WTC11 (cell line): ENCODE data around the gene CYP26A1. TPM values are rescaled to one million over a fixed set of nuclear protein-coding genes. Genes with fewer than 3 reads are reported as not detected.

Source experiments
- ATAC-seq: fragments of 200-7000 bp; cut with Tn5 transposase; 2 replicates; pipeline ENCODE4 v1.10.0; 2021; ENCODE audit warnings: mild to moderate bottlenecking, moderate library complexity
- CTCF ChIA-PET: fragments of 300-600 bp; sonication (Branson Sonifier 250); formaldehyde crosslinking; loops from one replicate; lab custom pipeline; 2021; ENCODE audit warnings: antibody characterized with exemption; lab: Charles Lee
- POLR2A ChIA-PET: fragments of 350-600 bp; sonication (Branson Sonifier 250); formaldehyde crosslinking; loops from one replicate; lab custom pipeline; 2021; ENCODE audit warnings: antibody characterized with exemption; lab: Charles Lee
- DNase-seq: peaks from one replicate; pipeline ENCODE4 v3.0.0; 2021; ENCODE audit warnings: low spot score
- H3K27ac Mint-ChIP-seq: 2 replicates; pipeline ENCODE4 v1.8.0; 2021; ENCODE audit warnings: mixed read lengths
- H3K27me3 Mint-ChIP-seq: 2 replicates; pipeline ENCODE4 v1.8.0; 2021; ENCODE audit warnings: low read depth, mild to moderate bottlenecking, moderate library complexity, mixed read lengths
- H3K36me3 Mint-ChIP-seq: 2 replicates; pipeline ENCODE4 v1.8.0; 2021; ENCODE audit warnings: mixed read lengths
- H3K4me1 Mint-ChIP-seq: 2 replicates; pipeline ENCODE4 v1.8.0; 2022; ENCODE audit warnings: mixed read lengths
- H3K4me3 Mint-ChIP-seq: 2 replicates; pipeline ENCODE4 v1.8.0; 2021; ENCODE audit warnings: mild to moderate bottlenecking, moderate library complexity, mixed read lengths
- H3K9me3 Mint-ChIP-seq: 2 replicates; pipeline ENCODE4 v1.8.0; 2021; ENCODE audit warnings: mixed read lengths
- CBFB ChIP-seq: sonication (generic); formaldehyde crosslinking; IDR thresholded peaks from 2 replicates; pipeline ENCODE4 v1.8.1; 2022; ENCODE audit warnings: mild to moderate bottlenecking, low read depth, missing genetic modification reagents
- FOXP4 ChIP-seq: sonication (generic); formaldehyde crosslinking; IDR thresholded peaks from 2 replicates; pipeline ENCODE4 v1.8.0; 2022; ENCODE audit warnings: mild to moderate bottlenecking, missing genetic modification reagents
- GABPB1 ChIP-seq: sonication (generic); formaldehyde crosslinking; IDR thresholded peaks from 2 replicates; pipeline ENCODE4 v1.8.1; 2023; ENCODE audit warnings: mild to moderate bottlenecking, missing genetic modification reagents
- GTF2I ChIP-seq: fragments of 250-450 bp; sonication (Bioruptor Pico); conservative IDR thresholded peaks from 2 replicates; pipeline ENCODE4 v1.4.0; 2021; ENCODE audit warnings: mild to moderate bottlenecking
- HMGA2 ChIP-seq: fragments of 250-450 bp; sonication (Bioruptor Pico); IDR thresholded peaks from 2 replicates; pipeline ENCODE4 v1.4.0; 2021; ENCODE audit warnings: mild to moderate bottlenecking, moderate library complexity
- HMGXB4 ChIP-seq: sonication (generic); formaldehyde crosslinking; IDR thresholded peaks from 2 replicates; pipeline ENCODE4 v1.8.1; 2023; ENCODE audit warnings: mild to moderate bottlenecking, moderate library complexity, missing genetic modification reagents
- MLX ChIP-seq: sonication (generic); formaldehyde crosslinking; IDR thresholded peaks from 2 replicates; pipeline ENCODE4 v1.8.1; 2023; ENCODE audit warnings: mild to moderate bottlenecking, missing genetic modification reagents, moderate library complexity
- TEAD4 ChIP-seq: sonication (generic); formaldehyde crosslinking; IDR thresholded peaks from 2 replicates; pipeline ENCODE4 v1.8.0; 2022; ENCODE audit warnings: mild to moderate bottlenecking, missing genetic modification reagents
- ZMAT4 ChIP-seq: fragments of 250-450 bp; sonication (Bioruptor Pico); IDR thresholded peaks from 2 replicates; pipeline ENCODE4 v1.9.0; 2021; ENCODE audit warnings: mild to moderate bottlenecking
- ZNF281 ChIP-seq: sonication (generic); formaldehyde crosslinking; IDR thresholded peaks from 2 replicates; pipeline ENCODE4 v1.8.0; 2023; ENCODE audit warnings: mild to moderate bottlenecking, missing genetic modification reagents
- ZNF423 ChIP-seq: fragments of 250-450 bp; sonication (Bioruptor Pico); IDR thresholded peaks from 2 replicates; pipeline ENCODE4 v2.1.2; 2022; ENCODE audit warnings: mild to moderate bottlenecking, moderate library complexity
- ZNF671 ChIP-seq: fragments of 250-450 bp; sonication (Bioruptor Pico); IDR thresholded peaks from 2 replicates; pipeline ENCODE4 v1.8.0; 2021; ENCODE audit warnings: mild to moderate bottlenecking
- total RNA-seq: library from RNA; stranded (reverse); gene quantifications from 3 replicates; pipeline ENCODE4 v1.2.3, GENCODE V29; 2021
- TF ChIP-seq, protein P1 (sequence below): sonication (generic); formaldehyde crosslinking; IDR thresholded peaks from 2 replicates; pipeline ENCODE4 v1.8.0; 2022; ENCODE audit warnings: missing genetic modification reagents
- TF ChIP-seq, protein P2 (sequence below): fragments of 200-600 bp; IDR thresholded peaks from 2 replicates; pipeline ENCODE4 v1.8.0; 2022; ENCODE audit warnings: antibody characterized with exemption

CYP26A1 gene
- total RNA-seq, 1 experiment from 2014 or later: 3.4 TPM

- peak; percentile 81 for ATAC-seq
- Mint-ChIP-seq H3K4me3 (no peak overlapping the region), H3K4me1 (peaks cover 20% of the 10 kb centered on the region), H3K27me3 (peaks cover 41% of the 10 kb centered on the region), H3K27ac (no peak overlapping the region), H3K9me3 (no peaks in the 10 kb centered on the region; the same call in 1 of the 2 replicates), H3K36me3 (no peaks in the 10 kb centered on the region)
- CTCF ChIA-PET: interaction anchor here (0.7 to 1.5 kb wide), 14 partner anchors 10 to 278 kb away, joined by 3 to 6 read pairs (median 4); no protein-coding TSS in a partner anchor
- POLR2A ChIA-PET: no interaction called here
- peak; percentile 72 for DNase-seq
- TF ChIP-seq, protein P1, sequence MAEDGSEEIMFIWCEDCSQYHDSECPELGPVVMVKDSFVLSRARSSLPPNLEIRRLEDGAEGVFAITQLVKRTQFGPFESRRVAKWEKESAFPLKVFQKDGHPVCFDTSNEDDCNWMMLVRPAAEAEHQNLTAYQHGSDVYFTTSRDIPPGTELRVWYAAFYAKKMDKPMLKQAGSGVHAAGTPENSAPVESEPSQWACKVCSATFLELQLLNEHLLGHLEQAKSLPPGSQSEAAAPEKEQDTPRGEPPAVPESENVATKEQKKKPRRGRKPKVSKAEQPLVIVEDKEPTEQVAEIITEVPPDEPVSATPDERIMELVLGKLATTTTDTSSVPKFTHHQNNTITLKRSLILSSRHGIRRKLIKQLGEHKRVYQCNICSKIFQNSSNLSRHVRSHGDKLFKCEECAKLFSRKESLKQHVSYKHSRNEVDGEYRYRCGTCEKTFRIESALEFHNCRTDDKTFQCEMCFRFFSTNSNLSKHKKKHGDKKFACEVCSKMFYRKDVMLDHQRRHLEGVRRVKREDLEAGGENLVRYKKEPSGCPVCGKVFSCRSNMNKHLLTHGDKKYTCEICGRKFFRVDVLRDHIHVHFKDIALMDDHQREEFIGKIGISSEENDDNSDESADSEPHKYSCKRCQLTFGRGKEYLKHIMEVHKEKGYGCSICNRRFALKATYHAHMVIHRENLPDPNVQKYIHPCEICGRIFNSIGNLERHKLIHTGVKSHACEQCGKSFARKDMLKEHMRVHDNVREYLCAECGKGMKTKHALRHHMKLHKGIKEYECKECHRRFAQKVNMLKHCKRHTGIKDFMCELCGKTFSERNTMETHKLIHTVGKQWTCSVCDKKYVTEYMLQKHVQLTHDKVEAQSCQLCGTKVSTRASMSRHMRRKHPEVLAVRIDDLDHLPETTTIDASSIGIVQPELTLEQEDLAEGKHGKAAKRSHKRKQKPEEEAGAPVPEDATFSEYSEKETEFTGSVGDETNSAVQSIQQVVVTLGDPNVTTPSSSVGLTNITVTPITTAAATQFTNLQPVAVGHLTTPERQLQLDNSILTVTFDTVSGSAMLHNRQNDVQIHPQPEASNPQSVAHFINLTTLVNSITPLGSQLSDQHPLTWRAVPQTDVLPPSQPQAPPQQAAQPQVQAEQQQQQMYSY (CRISPR knock-in tag): peak; percentile 41; the same call in 1 of the 2 replicates
- TF ChIP-seq TEAD4 (CRISPR knock-in tag) (no peak), ZNF423 (no peak), ZNF281 (CRISPR knock-in tag) (no peak), HMGA2 (CRISPR knock-in tag) (no peak), GABPB1 (CRISPR knock-in tag) (no peak), FOXP4 (CRISPR knock-in tag) (no peak), MLX (CRISPR knock-in tag) (no peak), GTF2I (no peak), HMGXB4 (0 out of 2 replicates have a peak, but pooled peaks have one; percentile 19), ZNF671 (no peak), CBFB (CRISPR knock-in tag) (no peak), ZMAT4 (CRISPR knock-in tag) (no peak)
- TF ChIP-seq, protein P2, sequence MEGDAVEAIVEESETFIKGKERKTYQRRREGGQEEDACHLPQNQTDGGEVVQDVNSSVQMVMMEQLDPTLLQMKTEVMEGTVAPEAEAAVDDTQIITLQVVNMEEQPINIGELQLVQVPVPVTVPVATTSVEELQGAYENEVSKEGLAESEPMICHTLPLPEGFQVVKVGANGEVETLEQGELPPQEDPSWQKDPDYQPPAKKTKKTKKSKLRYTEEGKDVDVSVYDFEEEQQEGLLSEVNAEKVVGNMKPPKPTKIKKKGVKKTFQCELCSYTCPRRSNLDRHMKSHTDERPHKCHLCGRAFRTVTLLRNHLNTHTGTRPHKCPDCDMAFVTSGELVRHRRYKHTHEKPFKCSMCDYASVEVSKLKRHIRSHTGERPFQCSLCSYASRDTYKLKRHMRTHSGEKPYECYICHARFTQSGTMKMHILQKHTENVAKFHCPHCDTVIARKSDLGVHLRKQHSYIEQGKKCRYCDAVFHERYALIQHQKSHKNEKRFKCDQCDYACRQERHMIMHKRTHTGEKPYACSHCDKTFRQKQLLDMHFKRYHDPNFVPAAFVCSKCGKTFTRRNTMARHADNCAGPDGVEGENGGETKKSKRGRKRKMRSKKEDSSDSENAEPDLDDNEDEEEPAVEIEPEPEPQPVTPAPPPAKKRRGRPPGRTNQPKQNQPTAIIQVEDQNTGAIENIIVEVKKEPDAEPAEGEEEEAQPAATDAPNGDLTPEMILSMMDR: peak; percentile 94
Measured at GRCh38 chr10:93080350-93081046, 6.8 kb downstream of the CYP26A1 start.
